ENCODE results near the gene MEF2C. TPM values are rescaled to one million over a fixed set of nuclear protein-coding genes. Genes with fewer than 3 reads are reported as not detected.

Gene MEF2C
- total RNA-seq, 1 experiment from 2014 or later, result 9.9 TPM

GRCh38 chr5:88772047-88772446 lies 110.9 kb downstream of the MEF2C start:
- POLR2A ChIA-PET, result no interaction called here
- intact Hi-C loops (cut with micrococcal nuclease; ENCODE audit: unreplicated experiment), result no loop called here

GRCh38 chr5:88770276-88771257 lies 112.4 kb downstream of the MEF2C start:
- Histone ChIP-seq H3K4me1 (ENCODE audit: control insufficient read depth, insufficient read depth, low read length) (no peaks in the 10 kb centered on the region), H3K27me3 (ENCODE audit: control insufficient read depth, insufficient read depth, low read length) (no peaks in the 10 kb centered on the region), H3K36me3 (ENCODE audit: control insufficient read depth, insufficient read depth, low read length) (no peaks in the 10 kb centered on the region), H3K27ac (ENCODE audit: low read length) (no peak overlapping the region), H3K4me3 (ENCODE audit: low read depth in 2 of 2, low read length in 2 of 2) (no peak overlapping the region), H3K9me3 (ENCODE audit: control insufficient read depth, insufficient read depth, low read depth, low read length) (no peaks in the 10 kb centered on the region)
- intact Hi-C loops (cut with micrococcal nuclease; ENCODE audit: unreplicated experiment), result no loop called here
- DNase-seq (ENCODE audit: low read depth, low spot score) (no peak), ATAC-seq (no peak)
- POLR2A ChIA-PET, result no interaction called here
- BruUV-seq (replicated peaks), result no TSS peak
- CTCF ChIA-PET, result no interaction called here
- in situ Hi-C loops (cut with HindIII; ENCODE audit: low pct_unique_long_range_greater_than_20kb, low sequenced_read_pairs), result no loop called here
- no peak for TF ChIP-seq TCF7L2 (IDR thresholded peaks at IDR 0.05; ENCODE audit: low read depth, low read length)
- TF ChIP-seq POLR2AphosphoS5 (IDR thresholded peaks at IDR 0.05; ENCODE audit: low read depth, low read length), result no peak
- no peak for TF ChIP-seq CTCF (IDR thresholded peaks at IDR 0.05)
- TF ChIP-seq REST (IDR thresholded peaks at IDR 0.05; ENCODE audit: insufficient read depth in 1 of 2, low read depth in 2 of 2, low read length in 1 of 2), result no peak

More at GRCh38 chr5:88772047-88772446, 110.9 kb downstream of the MEF2C start:
- no peak for DNase-seq (ENCODE audit: low read depth, low spot score)
- TF ChIP-seq TCF7L2 (IDR thresholded peaks at IDR 0.05; ENCODE audit: low read depth, low read length) (no peak), REST (IDR thresholded peaks at IDR 0.05; ENCODE audit: insufficient read depth in 1 of 2, low read depth in 2 of 2, low read length in 1 of 2) (no peak), SIN3A (IDR thresholded peaks at IDR 0.05; ENCODE audit: borderline replicate concordance, insufficient read depth, low read depth, low read length) (no peak), CTCF (IDR thresholded peaks at IDR 0.05) (no peak), POLR2AphosphoS5 (IDR thresholded peaks at IDR 0.05; ENCODE audit: low read depth, low read length) (no peak)
- Histone ChIP-seq H3K4me1 (ENCODE audit: control insufficient read depth, insufficient read depth, low read length) (no peaks in the 10 kb centered on the region), H3K9me3 (ENCODE audit: control insufficient read depth, insufficient read depth, low read depth, low read length) (no peaks in the 10 kb centered on the region), H3K4me3 (ENCODE audit: low read depth in 2 of 2, low read length in 2 of 2) (no peak overlapping the region), H3K27ac (ENCODE audit: low read length) (no peak overlapping the region), H3K36me3 (ENCODE audit: control insufficient read depth, insufficient read depth, low read length) (no peaks in the 10 kb centered on the region), H3K27me3 (ENCODE audit: control insufficient read depth, insufficient read depth, low read length) (no peaks in the 10 kb centered on the region)
- CTCF ChIA-PET, result no interaction called here
- in situ Hi-C loops (cut with HindIII; ENCODE audit: low pct_unique_long_range_greater_than_20kb, low sequenced_read_pairs), result no loop called here
- no peak for ATAC-seq
- BruUV-seq (replicated peaks), result no TSS peak
